GM12865 (cell line): Measurements from ENCODE around the gene ERBB3.
"Not testable (repeated sequence)": the region's sequence is repeated elsewhere in the genome, so short reads cannot be mapped to it uniquely, and the experiment has no call there.

Experiments used
- DNase-seq: peaks from one replicate; pipeline ENCODE4 v3.0.0; 2010; ENCODE audit warnings: low read depth
- H3K4me3 ChIP-seq: 2 replicates; pipeline ENCODE4 v1.5.1; 2011; ENCODE audit warnings: mild to moderate bottlenecking, low read depth, low read length, control low read depth
- CTCF ChIP-seq: IDR thresholded peaks from 2 replicates; pipeline ENCODE4 v1.5.1; 2011; ENCODE audit warnings: low read length, control low read depth, low read depth, inconsistent platforms; ENCODE audit not compliant: insufficient read depth; ENCODE audit errors: missing control alignments

ERBB3 gene

GRCh38 chr12:56061982-56062381, 18.0 kb upstream of the ERBB3 start:
- DNase-seq, result no peak
- no peak overlapping the region for H3K4me3 ChIP-seq
- no peak for TF ChIP-seq CTCF

GRCh38 chr12:56062996-56063395, 17.0 kb upstream of the ERBB3 start:
- no peak for DNase-seq
- H3K4me3 ChIP-seq, result no peak overlapping the region
- no peak for TF ChIP-seq CTCF

GRCh38 chr12:56071648-56072047, 8.3 kb upstream of the ERBB3 start:
- TF ChIP-seq CTCF, result no peak

GRCh38 chr12:56074396-56074795, 5.6 kb upstream of the ERBB3 start:
- H3K4me3 ChIP-seq, result no peak overlapping the region
- DNase-seq, result no peak
- no peak for TF ChIP-seq CTCF

More at GRCh38 chr12:56071648-56072047, 8.3 kb upstream of the ERBB3 start:
- DNase-seq, result no peak
- H3K4me3 ChIP-seq, result no peak overlapping the region

GRCh38 chr12:56077966-56078365, 2.0 kb upstream of the ERBB3 start:
- not testable (repeated sequence) for DNase-seq, H3K4me3 ChIP-seq

GRCh38 chr12:56078427-56078826, 1.5 kb upstream of the ERBB3 start:
- no peak overlapping the region for H3K4me3 ChIP-seq
- no peak for DNase-seq

GRCh38 chr12:56078931-56079722, 838 bp upstream of the ERBB3 start:
- H3K4me3 ChIP-seq, result peak overlapping the region; percentile 47
- peak; percentile 56 for TF ChIP-seq CTCF
- DNase-seq, result peak; percentile 48

More at GRCh38 chr12:56078427-56078826, 1.5 kb upstream of the ERBB3 start:
- no peak for TF ChIP-seq CTCF
